Fibroblast of lung (primary cell): ENCODE data around the gene BUD23.
A peak's percentile ranks its signal among the peaks of the same experiment; 100 is the strongest.

Source experiments
- CTCF ChIP-seq, 2 donors: IDR thresholded peaks in 1 of 2; conservative IDR thresholded peaks in 1 of 2; 1 replicate in 1 of 2; 2 replicates in 1 of 2; pipeline ENCODE4 v1.5.1; 2011 to 2012; ENCODE audit warnings: low read length in 2 of 2, control low read depth in 1 of 2, inconsistent platforms in 1 of 2, low read depth in 1 of 2, mild to moderate bottlenecking in 1 of 2
- EZH2 ChIP-seq: IDR thresholded peaks from 2 replicates; pipeline ENCODE4 v1.5.1; 2012; ENCODE audit warnings: low read length, control low read depth, mild to moderate bottlenecking; ENCODE audit errors: missing control alignments

GRCh38 chr7:73647725-73648592, 35.4 kb upstream of the BUD23 start:
- TF ChIP-seq EZH2 = peak; percentile 95
- TF ChIP-seq CTCF (conservative IDR thresholded peaks at IDR 0.05 in 1 of 2, IDR thresholded peaks at IDR 0.05 in 1 of 2; ENCODE audit: low read depth in 1 of 2, low read length in 2 of 2) = no peak
